RWPE2 (cell line): ENCODE results near the gene WASL.

Experiments
- ATAC-seq: fragments of 200-7000 bp; cut with Tn5 transposase; 3 replicates; pipeline ENCODE4 v1.9.1; 2021; ENCODE audit warnings: low read depth
- DNase-seq: peaks from one replicate; pipeline ENCODE4 v3.0.0-alpha.2; 2020; ENCODE audit warnings: low spot score
- H3K27ac ChIP-seq: fragments of 450-650 bp; 2 replicates; pipeline ENCODE4 v1.5.1; 2017; ENCODE audit warnings: mild to moderate bottlenecking; ENCODE audit not compliant: poor library complexity, severe bottlenecking
- H3K27me3 ChIP-seq: fragments of 250-450 bp; sonication (Bioruptor Pico); 2 replicates; pipeline ENCODE4 v1.5.1; 2021; ENCODE audit warnings: mild to moderate bottlenecking, moderate library complexity; ENCODE audit not compliant: insufficient read depth, poor library complexity, severe bottlenecking
- H3K36me3 ChIP-seq: fragments of 250-450 bp; sonication (Bioruptor Pico); 2 replicates; pipeline ENCODE4 v1.5.1; 2020; ENCODE audit warnings: low read depth, mild to moderate bottlenecking, moderate library complexity
- H3K4me1 ChIP-seq: fragments of 250-450 bp; sonication (Bioruptor Pico); 2 replicates; pipeline ENCODE4 v1.5.1; 2021; ENCODE audit warnings: mild to moderate bottlenecking, moderate library complexity; ENCODE audit not compliant: insufficient read depth, poor library complexity, severe bottlenecking
- H3K4me3 ChIP-seq: fragments of 250-450 bp; sonication (Bioruptor Pico); 2 replicates; pipeline ENCODE4 v1.5.1; 2021; ENCODE audit warnings: mild to moderate bottlenecking, moderate library complexity; ENCODE audit not compliant: severe bottlenecking
- H3K9me3 ChIP-seq: fragments of 250-450 bp; sonication (Bioruptor Pico); 2 replicates; pipeline ENCODE4 v1.5.1; 2021; ENCODE audit warnings: mild to moderate bottlenecking, moderate library complexity; ENCODE audit not compliant: severe bottlenecking
- TF ChIP-seq, protein P1 (sequence below): fragments of 450-650 bp; IDR thresholded peaks from one replicate; pipeline ENCODE4 v1.5.1; 2017; ENCODE audit warnings: mild to moderate bottlenecking, moderate library complexity; ENCODE audit not compliant: poor library complexity, severe bottlenecking

The WASL gene

DNA sequence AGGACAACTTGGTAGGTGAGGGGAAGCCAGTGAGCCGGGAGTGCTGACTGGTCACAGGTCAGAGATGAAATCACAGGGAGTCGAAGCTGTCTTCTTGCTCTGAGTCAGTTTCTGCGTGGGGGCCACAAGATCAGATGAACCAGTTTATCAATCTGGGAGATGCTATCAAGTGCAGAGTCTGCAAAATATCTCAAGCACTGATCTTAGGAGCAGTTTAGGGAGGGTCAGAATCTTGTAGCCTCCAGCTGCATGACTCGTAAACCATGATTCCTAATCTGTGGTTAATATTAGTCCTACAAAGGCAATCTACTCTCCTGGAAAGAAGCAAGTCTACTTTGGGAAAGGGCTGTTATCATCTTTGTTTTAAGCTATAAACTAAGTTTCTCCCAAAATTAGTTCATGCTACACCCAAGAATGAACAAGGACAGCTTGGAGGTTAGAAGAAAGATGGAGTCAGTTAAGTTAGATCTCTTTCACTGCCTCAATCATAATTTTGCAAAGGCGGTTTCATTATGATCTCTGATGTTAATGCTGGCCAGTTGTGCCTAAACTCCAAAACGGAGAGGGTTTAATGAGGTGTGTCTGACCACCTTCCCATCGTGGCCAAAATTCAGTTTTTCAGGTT, 101.6 kb downstream of the WASL start:
- Histone ChIP-seq H3K9me3 (no peaks in the 10 kb centered on the region), H3K27ac (no peak overlapping the region), H3K4me3 (no peak overlapping the region), H3K27me3 (no peaks in the 10 kb centered on the region), H3K4me1 (peaks cover 23% of the 10 kb centered on the region), H3K36me3 (no peaks in the 10 kb centered on the region)
- no peak for DNase-seq
- TF ChIP-seq, protein P1, sequence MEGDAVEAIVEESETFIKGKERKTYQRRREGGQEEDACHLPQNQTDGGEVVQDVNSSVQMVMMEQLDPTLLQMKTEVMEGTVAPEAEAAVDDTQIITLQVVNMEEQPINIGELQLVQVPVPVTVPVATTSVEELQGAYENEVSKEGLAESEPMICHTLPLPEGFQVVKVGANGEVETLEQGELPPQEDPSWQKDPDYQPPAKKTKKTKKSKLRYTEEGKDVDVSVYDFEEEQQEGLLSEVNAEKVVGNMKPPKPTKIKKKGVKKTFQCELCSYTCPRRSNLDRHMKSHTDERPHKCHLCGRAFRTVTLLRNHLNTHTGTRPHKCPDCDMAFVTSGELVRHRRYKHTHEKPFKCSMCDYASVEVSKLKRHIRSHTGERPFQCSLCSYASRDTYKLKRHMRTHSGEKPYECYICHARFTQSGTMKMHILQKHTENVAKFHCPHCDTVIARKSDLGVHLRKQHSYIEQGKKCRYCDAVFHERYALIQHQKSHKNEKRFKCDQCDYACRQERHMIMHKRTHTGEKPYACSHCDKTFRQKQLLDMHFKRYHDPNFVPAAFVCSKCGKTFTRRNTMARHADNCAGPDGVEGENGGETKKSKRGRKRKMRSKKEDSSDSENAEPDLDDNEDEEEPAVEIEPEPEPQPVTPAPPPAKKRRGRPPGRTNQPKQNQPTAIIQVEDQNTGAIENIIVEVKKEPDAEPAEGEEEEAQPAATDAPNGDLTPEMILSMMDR = no peak
- ATAC-seq = peak; percentile 46

DNA sequence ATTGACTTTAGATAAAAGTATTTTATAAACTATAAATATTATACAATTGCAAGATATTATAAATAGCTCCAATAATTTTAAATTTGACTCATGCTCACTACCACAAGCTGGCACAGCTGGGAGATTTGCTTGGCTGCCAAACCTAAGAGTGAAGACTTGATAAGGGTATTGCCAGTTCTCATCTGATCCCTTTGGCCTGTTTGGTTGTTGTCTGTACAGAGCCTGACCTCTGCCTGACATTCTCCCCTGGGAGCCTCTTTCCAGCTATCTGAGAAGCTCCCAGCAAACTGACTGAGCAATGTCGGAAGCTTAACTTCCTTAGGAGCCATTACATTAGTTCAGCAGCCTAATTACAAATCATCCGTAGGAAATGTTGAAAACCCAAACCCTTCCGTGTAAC, 103.3 kb downstream of the WASL start:
- Histone ChIP-seq H3K4me3 (no peak overlapping the region), H3K27me3 (no peaks in the 10 kb centered on the region), H3K9me3 (no peaks in the 10 kb centered on the region), H3K36me3 (no peaks in the 10 kb centered on the region), H3K27ac (no peak overlapping the region), H3K4me1 (peaks cover 23% of the 10 kb centered on the region)
- DNase-seq (no peak), ATAC-seq (no peak)
- TF ChIP-seq, protein P1 = no peak

DNA sequence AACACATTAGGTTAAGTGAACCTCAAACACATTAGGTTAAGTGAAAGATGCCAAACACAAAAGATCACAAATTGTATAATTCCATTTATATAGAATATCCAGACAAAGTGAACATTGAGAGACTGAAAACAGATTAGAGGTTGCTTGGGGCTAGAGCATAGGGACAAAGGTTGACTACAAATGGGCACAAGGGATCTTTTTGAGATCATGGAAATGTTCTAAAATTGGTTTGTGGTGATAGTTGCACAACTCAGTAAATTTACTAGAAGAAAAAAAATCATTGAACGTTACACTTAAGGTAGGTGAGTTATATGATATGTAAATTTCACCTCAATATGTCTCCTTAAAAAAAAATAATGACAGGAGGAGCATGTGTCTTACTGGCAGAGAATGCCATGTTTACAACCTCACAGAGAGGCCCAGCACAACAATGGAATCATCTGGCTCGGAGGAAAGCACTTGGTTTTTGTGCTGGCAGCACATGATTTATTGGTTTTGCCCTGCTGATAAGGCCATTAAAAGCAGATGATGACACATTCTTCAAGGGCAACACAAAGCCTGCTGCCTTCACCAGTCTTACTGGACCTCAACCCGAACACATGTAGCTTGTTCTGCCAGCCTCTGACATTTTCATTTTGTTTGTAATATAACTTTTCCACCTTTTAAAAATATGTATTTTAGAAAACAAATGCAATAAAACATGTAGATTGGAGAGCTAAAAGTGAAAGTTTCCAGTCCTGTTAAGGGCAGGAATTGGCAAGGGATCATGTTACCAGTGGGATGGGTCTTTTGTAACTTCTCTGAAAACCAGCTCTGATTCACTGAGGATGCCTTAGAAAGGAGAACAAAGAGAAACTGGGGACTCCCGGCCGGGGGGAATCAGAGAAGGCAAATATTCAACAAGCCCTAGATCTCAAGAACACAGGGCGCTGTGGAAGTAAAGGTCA, 105.0 kb downstream of the WASL start:
- H3K27ac ChIP-seq = peak overlapping the region; percentile 17
- ATAC-seq = peak; percentile 83
- no peaks in the 10 kb centered on the region for H3K27me3 ChIP-seq
- H3K36me3 ChIP-seq = no peaks in the 10 kb centered on the region
- no peaks in the 10 kb centered on the region for H3K9me3 ChIP-seq
- H3K4me3 ChIP-seq = no peak overlapping the region
- DNase-seq = no peak
- TF ChIP-seq, protein P1 = no peak
- H3K4me1 ChIP-seq = peaks cover 18% of the 10 kb centered on the region

DNA sequence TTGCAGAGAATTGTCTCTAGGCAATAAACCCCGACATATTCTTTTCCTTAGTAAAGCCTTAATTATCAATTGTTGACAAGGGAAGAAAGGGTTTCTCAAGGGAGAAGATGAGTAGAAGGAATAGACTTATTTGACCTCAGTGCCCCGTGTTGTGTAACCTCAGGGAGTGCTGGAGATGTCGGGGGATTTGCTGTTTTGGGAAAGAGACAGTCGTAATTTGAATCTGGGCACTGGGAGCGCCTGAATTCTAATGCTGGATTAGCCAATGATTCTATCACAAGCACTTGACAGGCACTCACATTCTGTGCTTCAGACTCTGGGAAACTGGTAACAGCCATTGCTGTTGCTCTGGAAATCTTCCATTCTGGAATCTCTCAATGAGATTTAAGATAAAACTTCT, 106.9 kb downstream of the WASL start:
- TF ChIP-seq, protein P1 = no peak
- no peak for DNase-seq
- Histone ChIP-seq H3K4me1 (peaks cover 13% of the 10 kb centered on the region), H3K36me3 (no peaks in the 10 kb centered on the region), H3K9me3 (no peaks in the 10 kb centered on the region), H3K27ac (no peak overlapping the region), H3K27me3 (no peaks in the 10 kb centered on the region), H3K4me3 (no peak overlapping the region)
- ATAC-seq = no peak
